GM19372 (cell line): Measurements from ENCODE around the gene RASGRF1.

Experiments
- ATAC-seq: cut with Tn5 transposase; IDR thresholded peaks from one replicate; pipeline ENCODE4 v1.9.1; 2021; ENCODE audit warnings: mild to moderate bottlenecking, low read depth, moderate library complexity; ENCODE audit not compliant: unreplicated experiment

RASGRF1 gene

DNA sequence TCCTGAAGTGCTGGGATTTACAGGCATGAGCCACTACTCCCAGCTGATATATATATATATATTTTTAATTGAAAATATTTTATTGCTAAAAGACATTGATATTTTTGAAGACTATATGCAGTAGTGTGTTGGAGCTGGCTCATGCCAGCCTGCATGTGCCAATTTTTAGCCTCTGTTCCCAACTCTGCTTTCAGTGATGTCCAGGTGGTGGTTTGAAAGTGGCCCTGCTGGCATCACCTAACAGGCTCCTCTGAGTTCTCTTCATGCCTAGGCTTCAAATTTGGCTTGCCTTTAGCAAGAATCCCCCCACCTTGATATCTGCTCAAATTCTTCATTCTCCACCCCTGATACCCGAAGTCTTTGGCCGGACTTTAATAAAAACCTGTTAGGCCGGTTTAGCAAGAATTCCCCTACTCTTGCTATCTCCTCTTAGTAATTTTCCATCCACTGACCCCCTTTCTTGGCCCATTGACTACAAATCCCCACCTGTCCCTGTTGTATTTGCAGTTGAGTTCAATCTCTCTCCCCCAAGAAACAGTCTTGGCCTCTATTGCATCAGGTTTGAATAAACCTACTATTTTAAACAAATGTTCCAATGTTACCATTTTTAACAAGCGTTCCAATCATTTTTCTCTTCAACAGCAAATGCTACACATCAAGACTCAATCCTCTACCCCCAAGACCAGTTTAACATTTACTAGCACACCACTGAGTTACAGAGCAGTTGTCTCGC is 121.9 kb downstream of the RASGRF1 start:
- ATAC-seq = no peak

DNA sequence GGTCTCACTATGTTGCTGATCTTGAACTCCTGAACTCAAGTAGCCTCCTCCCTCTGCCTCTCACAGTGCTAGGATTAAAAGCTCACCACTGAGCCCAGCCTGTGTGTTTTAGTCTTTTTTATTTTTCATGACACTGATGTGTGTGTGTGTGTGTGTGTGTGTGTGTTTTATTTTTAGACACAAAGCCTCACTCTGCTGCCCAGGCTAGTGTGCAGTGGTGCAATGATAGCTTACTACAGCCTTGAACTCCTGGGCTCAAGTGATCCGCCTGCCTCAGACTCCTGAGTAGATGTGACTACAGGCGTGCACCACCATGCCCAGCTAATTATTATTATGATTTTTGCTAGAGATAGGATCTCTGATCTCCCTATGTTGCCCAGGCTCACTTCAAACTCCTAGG is 122.5 kb downstream of the RASGRF1 start:
- ATAC-seq = no peak

DNA sequence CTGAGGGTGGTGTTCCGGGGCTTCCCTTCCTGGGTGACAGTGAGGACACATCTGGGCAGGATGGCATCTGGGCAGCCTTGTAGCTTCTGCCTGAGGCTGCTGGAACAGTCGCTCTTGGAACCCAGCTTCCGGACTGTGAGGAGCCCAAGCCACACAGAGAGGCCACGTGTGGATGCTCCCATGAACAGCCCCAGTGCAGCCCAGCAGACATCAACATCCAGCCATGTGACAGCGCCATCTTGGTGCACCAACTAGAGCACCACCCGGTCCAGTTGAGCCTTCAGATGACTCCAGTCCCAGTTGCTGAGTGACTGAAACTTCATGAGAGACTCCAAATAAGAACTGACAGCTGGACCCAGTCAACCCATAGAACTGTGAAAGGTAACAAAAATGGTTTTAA is 130.3 kb downstream of the RASGRF1 start:
- ATAC-seq = no peak

DNA sequence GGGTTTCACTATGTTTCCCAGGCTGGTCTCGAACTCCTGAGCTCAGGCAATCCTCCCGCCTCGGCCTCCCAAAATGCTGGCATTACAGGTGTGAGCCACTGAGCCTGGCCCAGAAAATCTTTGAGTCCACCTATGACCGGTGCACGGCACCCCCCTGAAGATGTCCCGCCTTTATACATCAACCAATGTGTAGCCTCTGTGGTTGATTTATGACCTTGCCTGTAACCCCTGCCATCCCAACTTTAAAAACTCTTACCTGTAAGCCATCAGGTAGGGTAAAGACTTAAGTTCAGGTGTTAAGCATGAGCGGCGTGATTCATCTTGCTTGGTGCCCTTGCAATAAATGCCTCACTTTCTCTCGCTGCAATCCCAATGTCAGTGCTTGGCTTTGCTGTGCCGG is 131.2 kb downstream of the RASGRF1 start:
- ATAC-seq = no peak

DNA sequence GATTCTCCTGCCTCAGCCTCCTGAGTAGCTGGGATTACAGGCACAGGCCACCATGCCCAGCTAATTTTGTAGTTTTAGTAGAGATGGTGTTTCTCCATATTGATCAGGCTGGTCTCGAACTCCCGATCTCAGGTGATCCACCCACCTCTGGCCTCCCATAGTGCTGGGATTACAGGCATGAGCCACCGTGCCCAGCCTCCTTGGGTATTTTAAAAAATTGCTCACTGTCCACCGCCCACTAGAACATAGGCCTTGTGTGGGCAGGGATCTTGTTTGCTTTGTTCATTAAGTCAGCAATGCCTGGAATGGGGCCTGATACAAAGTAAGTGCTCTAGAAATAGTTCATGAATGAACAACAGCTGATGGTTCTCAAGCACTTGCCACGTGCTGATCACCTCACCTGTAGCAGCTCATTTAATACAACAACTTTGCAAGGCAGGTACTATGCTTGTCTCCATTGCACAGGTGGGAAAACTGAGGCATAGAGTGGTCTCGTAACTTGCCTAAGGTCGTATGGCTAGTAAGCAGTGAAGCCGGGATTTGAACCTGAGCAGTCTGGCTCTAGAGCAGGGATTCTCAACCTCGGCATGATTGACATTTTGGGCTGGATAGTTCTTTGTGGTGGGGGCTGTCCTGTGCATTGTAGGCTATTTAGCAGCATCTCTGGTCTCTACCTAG is 133.0 kb downstream of the RASGRF1 start:
- ATAC-seq = no peak

DNA sequence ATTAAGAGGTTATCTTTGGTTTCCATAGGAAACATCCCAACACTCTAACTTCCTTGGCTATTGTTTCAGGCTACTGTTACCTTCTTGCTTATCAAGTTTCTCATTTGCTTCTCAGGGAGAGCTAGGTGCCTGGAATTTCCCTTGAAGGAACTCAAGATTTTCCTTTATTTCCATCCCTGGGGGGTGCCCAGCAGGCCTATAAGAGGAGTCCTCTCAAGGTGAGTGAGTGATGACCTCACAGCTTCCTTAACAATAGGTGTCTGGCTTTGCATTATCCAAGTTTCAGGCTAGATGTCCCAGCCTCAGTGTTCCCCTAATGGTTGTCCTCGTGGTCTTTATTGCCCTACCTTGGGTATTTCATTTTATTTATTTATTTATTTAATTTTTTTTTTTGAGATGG is 133.6 kb downstream of the RASGRF1 start:
- ATAC-seq = no peak

DNA sequence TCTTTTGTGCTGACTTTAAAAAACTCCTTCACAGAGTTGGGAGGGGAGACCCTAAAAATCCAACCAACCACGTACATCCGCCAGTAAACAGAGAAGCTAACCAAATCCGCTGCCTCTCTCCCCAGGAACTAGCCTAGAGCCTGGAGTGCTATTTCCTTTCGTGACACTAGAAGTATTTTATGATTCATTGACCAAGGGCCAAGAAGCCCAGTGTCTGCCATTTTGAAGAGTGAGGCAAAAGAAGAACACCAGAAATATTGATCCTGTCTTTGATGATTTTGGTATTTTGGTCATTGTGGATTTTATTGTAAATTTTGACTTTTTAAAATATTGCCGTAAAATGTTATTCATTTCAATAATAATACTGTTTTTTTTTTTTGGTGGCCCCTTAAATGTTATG is 135.2 kb downstream of the RASGRF1 start:
- no peak for ATAC-seq

DNA sequence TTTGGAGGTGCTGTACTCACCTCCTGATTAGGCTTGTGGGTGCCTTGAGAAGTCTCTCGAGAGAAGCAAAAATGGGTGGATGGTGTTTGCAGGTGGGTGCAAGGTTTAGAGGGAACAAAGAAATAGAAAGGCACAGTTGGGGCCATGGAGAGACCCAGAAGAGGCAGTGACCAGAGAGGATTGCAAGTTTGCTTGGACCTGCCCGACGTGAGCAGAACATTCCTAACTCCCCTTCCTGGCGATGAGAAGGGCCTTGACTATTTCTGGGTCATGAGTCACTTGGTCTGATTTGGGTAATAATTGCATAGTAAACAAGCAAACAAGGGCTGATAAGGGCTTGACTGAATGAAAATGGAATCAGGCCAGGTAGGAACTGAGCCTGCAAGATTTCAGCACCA is 138.7 kb downstream of the RASGRF1 start:
- ATAC-seq = no peak

DNA sequence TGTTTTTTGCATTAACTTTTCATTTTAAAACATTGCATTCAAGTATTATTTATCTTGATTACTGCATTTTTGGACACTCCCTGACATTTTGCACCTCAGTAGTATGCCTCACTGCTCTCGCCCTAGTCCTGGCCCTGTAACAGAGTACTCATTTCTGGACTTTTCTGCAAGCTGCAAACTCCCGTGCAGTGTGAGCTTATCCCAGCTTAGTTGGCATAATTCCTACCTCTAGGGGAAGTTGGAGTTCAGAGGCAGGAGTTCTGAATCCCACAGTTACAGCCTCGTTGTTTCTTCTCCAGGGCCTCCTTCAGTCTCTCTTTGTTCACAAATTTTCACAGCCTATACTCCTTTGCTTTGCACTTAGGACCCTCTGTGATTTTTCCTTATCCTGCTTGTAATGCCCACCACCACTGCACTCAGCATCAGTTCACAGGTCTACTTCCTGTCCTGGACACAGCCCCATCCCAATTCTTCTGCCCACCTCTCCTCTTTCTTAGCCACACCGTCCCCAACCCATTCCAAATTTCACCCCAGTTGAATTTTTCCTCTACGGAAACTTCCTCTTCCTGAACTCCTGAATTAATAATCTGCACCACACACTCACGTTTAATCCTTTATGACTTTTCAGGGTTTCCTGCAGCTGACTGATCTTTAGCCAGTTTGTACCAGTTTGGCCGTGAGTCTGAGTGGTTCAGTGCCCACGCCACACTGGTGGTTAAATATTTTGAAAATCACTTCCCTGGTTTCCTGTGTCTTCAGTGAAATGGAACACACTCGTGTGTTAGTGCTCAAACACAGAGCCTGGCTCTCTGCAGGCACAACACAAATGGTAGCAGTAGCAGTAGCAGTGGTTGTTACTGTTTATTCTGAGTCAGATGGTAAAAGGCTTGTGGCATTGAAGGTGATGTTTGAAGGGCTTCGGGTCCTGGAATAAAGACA is 139.4 kb downstream of the RASGRF1 start:
- ATAC-seq = no peak

DNA sequence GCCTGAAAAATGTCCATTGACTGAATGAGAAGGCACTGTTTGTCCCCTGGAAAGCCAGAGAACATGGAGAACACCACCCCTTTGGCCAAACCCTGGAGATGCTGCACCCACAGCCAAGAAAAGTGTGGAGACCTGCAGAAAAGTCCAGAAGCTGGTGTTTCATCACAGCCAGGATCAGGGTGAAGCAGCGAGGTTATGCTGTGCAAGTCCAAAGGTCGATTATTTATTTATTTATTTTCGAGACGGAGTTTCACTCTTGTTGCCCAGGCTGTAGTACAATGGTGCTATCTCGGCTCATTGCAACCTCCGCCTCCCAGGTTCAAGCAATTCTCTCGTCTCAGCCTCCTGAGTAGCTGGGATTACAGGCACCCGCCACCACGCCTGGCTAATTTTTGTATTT is 140.2 kb downstream of the RASGRF1 start:
- no peak for ATAC-seq

DNA sequence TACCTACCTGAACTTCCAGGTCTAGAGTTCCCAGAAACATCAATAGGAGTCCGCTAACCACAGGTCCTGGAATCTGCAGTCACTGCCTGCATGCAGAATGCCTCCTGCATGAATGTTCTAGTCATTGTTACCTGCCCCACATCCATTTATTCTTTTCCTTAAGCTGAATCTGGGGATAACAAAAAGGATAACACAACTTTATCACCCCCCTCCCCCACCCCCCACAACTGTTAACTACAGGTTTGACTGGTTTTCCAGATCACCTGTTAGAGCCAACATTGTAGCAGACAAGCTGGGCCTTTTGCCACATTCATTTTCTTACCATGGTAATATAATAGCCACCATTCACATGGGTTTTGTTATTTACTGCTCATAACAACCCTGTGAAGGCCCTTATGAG is 141.1 kb downstream of the RASGRF1 start:
- ATAC-seq = no peak

DNA sequence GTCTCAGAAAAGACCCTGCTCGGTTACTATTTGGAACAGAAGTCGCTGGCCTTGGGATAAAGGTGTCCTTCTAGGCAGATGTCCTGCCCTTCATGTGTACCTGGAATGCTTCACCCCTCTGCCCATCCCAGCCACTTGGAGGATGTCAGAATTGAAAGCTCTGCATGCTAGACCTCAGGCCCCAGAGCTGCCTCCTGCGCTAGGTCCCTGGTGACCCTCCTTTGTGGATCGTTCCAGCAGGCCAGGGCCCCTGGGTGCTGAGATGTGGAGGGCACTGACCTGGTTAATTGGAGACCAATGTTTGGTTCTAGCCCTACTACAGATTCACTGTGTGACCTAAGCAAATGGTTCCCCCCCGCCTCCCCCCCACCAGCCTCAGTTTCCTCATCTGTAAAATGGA is 143.1 kb downstream of the RASGRF1 start:
- no peak for ATAC-seq

DNA sequence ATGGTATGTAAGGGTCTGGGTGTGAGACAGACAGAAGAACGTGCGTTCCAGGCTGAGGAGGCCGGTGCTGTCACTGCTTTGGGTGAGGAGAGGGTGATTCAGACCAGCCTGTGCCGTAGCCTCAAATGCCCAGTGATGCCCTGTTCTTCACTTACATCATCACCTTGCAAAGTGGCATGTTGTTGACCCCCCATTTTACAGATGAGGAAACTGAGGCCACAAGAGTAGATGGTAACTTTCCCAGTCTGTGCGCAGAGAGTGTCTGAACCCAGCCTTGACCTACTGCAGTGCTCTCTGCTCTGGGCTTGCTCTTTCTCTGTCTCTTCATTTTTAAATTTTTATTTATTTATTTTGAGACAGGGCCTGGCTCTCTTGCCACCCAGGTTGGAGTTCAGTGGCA is 144.1 kb downstream of the RASGRF1 start:
- no peak for ATAC-seq

DNA sequence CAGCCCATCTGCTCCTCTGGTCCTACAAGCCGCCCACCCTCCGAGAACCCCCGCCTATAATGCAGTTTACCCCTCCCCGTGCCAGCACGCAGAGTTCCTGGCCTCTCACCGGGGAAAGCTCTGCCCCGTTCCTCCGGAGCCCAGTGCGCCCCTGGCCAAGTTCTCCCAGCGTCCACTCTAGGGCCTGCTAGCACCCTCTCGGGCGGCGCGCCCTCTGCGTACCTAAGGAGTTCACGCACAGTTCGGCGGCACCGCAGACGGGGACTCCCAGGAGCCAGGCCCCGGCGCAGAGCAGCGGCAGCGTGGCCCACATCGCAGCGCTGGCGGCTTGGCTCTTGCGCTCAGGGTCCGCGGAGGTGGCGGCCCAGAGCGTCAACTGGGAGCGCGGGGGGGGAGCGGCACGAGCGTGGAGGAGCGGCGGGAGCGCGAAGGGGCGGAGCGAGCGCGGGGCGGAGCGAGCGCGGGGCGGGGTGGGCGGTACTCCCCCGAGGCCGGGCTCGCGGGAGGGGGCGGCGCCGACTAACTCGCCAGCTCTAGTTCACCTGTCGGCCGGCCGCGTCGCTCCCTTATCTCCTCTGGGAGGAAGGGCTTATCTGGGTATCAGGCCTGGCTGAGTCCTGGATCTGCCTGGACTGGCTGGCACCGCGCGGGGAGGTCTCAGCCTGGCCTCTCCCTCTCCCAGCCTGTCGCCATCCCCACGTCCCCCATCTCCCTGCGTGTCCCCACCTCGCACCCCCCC is 145.7 kb downstream of the RASGRF1 start, which contains the start of gene CTSH:
Gene CTSH, minus strand, starts transcription at position 378 of the 739 bp plus-strand sequence. Its CDS starts 65 bp downstream, at position 313.
- peak; percentile 82 for ATAC-seq

DNA sequence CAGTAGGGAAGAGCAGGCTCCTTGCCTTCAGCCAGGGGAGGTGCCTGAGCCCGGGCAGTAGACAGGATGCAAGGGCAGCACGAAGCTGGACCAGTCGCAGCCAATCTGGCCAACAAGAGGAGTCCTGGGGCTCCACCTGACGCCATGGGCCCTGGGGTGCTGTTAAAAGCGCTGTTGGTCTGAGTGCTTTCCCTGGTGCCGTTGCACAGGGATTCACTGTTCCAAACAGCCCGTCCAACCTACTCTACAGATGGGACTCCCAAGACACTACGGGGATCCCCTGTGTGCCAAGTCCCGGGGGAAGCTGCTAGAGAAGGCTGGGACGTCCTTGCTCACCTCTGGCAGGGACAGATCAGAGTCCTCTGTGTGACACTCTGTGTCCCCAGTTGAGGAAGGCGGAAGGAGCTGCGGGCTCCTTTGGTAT is 146.4 kb downstream of the RASGRF1 start:
- ATAC-seq = peak; percentile 15

DNA sequence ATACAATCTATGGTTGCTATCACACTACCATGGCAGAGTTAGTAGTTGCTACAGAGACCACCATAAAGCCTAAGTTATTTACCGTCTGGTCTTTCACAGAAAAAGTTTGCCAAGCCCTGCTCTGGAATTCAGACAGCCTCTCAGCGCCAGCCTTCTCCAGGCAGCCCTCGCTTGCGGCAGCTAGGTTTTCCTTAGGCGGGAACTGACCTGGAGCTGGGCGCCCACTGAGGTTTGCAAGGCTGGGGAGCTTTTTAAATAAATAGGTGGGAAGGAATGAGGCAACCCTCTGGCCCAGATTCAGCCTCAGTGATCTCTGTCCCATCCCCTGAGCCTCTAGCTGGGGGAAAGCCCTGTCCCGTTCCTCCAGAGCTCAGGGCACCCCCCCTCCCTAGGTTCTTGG is 146.9 kb downstream of the RASGRF1 start:
- ATAC-seq = no peak

DNA sequence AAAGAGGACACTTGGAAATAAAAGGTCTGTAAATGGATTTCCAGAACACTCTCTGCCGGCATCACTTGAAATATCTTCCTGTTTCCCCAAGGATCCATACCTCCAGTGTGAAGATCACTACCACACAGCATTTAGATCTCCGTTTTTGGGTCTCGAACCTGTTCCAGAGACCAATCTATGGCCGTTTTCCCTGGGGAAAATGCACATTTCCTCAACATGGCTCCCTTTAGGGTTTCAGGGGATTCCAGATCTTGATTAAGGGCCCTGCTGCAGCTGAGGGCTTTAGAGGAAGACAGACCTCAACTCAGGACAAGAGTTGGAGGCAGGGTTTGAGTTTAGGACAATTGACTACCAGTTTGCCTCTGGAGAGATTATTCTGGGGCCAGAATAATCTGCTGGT is 147.8 kb downstream of the RASGRF1 start:
- ATAC-seq = no peak

DNA sequence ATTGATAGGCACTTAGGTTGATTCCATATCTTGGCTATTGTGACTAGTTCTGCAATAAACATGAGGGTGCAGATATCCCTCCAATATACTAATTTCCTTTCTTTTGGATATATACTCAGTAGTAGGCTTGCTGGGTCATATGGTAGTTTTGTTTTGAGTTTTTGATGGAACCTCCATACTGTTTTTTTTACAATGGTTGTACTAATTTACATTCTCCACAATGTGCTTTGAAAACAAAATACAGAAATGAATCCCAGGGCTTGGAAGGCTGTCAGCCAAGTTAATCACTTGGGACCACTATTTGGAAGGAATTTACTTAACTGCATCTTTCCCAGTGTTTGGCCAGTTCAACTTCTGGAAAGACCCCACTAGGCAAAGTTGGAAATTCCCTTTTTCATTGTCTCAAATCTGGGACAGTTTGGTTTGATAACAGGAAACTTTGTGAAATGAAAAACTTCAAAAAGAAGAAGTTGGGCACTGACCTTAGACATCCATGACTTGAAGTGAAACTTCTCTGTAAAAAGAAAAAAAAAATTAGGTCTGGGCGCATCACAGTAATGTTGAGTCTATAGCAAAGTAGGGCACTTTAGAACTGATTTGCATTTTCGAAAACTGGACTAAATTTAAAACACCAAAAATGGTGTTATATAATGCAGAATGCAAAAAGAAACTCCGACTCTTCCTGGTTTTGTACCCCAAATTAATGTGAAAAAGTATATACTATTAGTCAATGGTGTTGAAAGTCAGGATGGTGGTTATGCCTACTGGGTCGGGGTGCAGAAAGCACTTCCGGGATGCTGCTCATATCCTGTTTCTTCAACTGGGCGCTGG is 151.7 kb downstream of the RASGRF1 start:
- ATAC-seq = peak; percentile 53

DNA sequence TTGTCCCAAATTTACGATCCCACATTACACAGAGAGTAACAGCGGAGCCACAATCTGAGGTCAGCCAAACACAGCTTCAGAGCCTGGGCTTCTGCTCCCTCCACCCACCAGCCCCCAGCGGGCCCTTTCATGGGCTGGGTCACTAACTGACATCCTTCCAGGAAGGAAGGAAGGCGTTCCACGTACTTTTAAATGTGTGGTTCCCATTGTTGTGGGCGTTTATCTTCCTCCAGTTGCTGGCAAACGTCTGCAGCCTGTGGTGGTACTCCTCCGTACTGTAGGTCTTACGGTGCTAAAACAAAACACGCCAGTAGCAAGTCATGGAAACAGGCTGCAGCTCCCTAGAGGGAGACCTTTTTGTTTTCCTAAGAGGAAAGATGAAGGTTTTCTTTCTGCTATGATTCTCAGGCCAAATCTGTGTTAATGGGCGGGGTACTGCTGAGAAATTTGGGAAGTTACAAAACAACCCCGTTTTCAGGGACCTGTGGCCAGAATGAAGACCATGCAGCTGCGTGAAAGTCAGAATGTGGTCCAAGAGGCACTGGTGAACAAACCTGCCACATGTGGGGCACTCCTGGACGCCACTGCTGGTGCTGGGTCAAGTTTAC is 153.3 kb downstream of the RASGRF1 start:
- ATAC-seq = no peak
